ENCODE measurements around the gene ATXN1. TPM values are rescaled to one million over a fixed set of nuclear protein-coding genes. Genes with fewer than 3 reads are reported as not detected.

ATXN1 gene
- total RNA-seq, 2 donors from 2014 or later, result 63.1 to 72.2 TPM

DNA sequence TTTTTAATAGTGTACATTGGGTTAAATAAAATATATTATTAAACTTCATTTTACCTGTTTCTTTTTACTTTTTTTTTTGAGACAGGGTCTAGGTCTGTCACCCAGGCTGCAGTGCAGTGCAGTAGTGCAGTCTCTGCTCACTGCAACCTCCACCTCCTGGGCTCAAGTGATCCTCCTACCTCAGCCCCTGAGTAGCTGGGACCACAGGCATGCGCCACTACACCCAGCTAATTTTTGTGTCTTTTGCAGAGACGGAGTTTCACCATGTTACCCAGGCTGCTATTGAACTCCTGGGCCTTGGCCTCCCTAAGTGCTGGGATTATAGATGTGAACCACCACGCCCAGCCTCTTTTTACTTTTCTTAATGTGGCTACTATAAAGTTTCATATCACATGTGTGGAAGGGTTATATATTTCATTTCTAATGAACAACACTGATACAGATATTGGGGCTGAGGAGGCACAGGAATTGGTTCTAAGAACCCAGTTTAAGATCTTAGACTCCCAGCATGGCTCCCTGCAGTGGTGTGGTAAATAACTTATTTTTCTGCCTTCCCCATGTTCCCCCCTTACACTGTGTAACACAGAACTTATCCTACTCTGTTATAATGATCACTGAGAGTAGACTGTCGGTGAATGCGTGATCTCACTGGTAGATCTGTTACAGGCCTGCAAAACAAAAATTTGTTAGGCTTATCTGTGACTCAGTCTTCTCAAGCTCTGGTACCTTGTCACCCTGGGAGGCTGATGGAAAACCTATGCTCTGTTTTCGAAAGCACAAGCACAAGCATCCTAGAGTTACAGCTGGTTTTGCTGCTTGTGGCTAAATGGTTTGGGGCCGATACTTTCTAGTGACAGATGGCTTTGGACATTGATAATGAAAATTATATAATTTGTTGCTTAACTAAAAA is 5.8 kb upstream of the ATXN1 start:
- intact Hi-C loops (cut with DNase I), result loop anchor here (10.0 kb wide), 4 partner anchors 198 to 318 kb away; no protein-coding TSS in a partner anchor
- no peak for DNase-seq (ENCODE audit: low spot score)

DNA sequence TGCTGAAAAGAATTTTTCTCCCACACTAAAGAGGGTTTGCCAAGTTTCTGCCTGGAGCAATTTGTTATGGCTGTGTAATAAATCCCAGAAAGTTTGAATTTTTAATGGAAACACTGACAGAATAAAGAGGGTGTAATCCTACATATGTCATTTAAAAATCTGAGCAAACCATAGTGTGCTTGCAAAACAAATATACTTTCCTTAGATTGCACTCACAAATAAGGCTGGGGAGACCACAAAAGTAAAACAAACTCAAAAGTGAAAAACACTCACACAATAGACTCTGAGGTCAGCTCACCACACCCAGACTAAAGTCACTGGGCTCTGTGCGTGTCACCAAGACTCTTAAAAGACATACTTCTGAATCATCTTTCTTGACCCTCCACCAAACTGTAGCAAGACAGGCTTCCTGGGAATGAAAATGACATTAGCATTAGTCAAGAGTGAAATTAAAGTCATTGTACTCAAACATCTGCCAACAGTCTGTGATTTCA is 4.8 kb upstream of the ATXN1 start:
- intact Hi-C loops (cut with DNase I), result loop anchor here (10.0 kb wide), 4 partner anchors 199 to 319 kb away; no protein-coding TSS in a partner anchor
- no peak for DNase-seq (ENCODE audit: low spot score)

DNA sequence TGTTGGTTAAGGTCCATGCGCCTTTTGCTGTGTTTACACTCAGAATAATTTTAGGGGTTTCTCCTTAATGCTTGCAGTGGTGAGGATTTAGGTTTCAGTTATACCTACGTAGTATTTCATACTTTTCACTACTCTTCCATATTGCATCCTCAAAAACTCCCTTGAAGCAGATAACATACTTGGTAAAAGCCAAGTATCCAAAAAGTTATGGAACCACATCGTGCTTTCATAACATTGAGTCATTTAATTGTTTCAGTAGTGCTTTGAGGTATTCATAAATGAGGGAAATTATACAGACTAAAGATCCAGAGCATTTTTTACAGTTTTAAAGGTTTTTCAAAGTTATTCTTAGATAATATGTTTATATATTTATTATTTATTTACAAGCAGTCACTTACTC is 4.0 kb upstream of the ATXN1 start:
- intact Hi-C loops (cut with DNase I), result loop anchor here (10.0 kb wide), 4 partner anchors 200 to 320 kb away; no protein-coding TSS in a partner anchor
- no peak for DNase-seq (ENCODE audit: low spot score)

DNA sequence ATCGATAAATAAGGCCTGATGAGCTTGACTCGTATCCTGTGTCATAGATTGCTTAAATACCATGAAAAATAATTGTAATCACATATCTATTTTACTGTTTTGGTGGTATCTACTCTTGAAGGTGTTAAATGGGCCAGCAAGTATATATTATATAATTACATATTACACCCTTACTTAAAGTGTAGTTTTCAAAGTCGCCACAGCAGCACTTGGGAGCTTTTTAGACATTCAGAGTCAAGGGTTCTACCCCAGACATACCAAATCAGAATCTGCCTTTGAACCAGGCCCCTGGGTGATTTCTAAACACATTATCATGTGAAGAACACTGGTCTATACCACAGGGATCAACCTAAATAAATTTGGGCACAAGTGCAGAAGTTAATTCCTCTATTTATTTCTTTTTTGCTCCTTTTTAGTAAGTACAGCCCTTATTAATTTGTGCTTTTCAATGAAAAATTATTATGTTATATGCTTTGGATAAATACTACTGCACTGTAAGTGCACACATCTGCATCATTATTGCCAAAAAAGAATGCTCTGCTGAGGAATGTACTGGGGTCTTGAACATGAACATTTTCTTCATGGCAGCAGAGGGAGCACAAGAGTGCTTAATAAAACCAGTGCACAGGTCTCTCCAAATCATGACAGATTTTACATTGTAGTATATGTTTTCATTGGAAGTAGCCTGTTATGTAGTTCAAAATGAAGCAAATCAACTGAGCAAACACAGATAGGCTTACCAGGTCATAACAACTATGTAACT is 3.1 kb upstream of the ATXN1 start:
- intact Hi-C loops (cut with DNase I), result loop anchor here (5.0 to 10.0 kb wide), 5 partner anchors 200 to 432 kb away; no protein-coding TSS in a partner anchor
- no peak for DNase-seq (ENCODE audit: low spot score)

DNA sequence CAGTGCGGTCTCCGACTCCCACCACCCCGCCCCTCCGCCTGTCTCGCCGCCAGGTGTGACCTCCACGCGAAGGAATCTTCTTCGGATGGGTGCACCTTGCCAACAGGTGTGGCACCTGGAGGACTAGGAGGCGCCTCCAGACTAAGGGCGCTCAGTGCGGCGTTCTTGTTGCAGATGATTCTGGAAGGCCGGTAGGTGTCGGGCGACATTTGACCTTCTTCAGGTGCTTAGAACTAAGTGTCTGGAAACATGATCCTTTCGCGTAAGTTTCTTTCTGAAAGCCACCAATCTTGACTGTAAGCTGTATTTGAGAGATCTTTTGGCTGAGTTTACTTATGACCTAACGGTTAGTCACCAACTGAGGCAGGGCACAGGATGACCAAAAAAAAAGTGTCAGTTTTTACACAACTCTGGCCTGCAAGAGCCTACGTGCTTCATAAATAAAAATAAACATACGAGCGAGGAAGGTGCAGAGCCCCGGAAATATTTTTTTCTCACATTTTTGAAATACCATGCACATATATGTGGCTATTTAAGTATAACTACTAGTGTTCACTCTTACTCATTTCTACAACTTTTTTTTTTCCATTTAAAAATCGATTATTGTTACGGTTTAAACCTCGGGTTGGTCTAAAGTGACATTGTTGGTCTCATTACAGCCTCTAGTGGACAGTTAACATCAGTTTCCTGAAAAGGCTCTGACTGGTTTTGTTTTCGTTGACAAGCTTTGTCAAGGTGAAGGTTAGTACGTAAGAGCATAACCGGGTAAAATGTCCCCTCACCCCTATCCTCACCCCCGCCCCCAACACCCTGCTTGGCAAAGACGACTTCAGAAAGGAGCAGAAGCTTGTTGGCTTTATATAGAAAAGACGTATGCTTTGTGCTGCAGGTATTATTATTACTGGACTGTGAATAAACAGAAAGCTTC is 1.6 kb upstream of the ATXN1 start:
- intact Hi-C loops (cut with DNase I), result loop anchor here (5.0 to 10.0 kb wide), 5 partner anchors 198 to 431 kb away; no protein-coding TSS in a partner anchor
- peak; percentile 78 for DNase-seq (ENCODE audit: low spot score)

DNA sequence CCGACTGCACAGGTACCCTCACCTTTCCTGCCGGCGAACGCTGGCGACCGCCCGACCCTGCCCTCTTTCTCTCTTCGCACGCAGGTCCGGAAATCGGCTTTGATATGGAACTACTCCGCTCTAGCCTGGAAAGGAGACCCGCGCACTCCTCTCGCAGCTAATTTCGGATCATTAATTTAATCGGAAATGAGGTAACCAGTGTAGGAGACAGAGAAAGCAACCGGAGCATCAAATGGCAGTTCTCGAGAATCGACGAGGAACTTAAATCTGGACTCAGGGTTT is 949 bp upstream of the ATXN1 start:
- intact Hi-C loops (cut with DNase I), result loop anchor here (5.0 to 10.0 kb wide), 5 partner anchors 197 to 430 kb away; no protein-coding TSS in a partner anchor

DNA sequence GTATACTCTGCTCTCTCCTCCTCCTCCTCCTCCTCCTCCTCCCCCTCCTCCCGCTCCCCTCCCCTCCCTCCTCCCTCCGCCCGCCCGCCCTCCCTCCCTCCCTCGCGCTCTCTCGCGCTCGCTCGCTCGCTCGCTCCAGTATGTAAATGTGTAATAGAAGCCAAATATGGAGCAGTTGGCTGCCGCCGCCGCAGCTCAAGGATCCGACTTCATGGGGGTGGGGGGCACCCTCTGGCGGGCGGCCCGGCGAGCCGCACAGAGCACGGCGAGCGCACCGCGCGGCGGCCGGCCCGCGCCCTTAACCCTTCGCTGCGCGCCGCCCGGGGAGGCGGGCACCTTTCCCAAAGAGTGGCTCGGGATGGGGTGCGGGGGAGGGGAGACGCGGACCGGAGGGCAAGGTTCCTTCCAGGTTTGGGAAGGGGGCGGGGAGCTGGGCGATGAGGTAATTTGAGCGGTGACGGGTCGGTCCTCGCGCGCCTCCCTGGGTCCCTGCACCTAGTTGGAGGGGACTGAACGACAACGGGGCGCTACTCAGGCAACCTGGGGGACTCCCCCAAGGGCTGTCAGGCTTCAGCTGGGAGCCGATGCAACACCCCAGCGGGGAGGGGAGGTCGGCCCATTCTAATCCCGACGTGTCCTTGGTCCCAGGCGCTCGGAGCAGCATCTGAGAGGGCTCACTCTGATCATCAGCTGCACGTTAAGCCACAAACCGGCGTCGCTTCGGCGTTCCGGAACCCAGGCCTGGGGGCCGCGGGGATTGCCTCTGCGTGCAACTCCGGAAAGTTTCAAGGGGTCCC is 409 bp upstream of the ATXN1 start:
- DNase-seq (ENCODE audit: low spot score), result peak; percentile 96
- intact Hi-C loops (cut with DNase I), result loop anchor here (5.0 to 10.0 kb wide), 5 partner anchors 197 to 429 kb away; no protein-coding TSS in a partner anchor

More for the DNA sequence above, 949 bp upstream of the ATXN1 start:
- no peak for DNase-seq (ENCODE audit: low spot score)

DNA sequence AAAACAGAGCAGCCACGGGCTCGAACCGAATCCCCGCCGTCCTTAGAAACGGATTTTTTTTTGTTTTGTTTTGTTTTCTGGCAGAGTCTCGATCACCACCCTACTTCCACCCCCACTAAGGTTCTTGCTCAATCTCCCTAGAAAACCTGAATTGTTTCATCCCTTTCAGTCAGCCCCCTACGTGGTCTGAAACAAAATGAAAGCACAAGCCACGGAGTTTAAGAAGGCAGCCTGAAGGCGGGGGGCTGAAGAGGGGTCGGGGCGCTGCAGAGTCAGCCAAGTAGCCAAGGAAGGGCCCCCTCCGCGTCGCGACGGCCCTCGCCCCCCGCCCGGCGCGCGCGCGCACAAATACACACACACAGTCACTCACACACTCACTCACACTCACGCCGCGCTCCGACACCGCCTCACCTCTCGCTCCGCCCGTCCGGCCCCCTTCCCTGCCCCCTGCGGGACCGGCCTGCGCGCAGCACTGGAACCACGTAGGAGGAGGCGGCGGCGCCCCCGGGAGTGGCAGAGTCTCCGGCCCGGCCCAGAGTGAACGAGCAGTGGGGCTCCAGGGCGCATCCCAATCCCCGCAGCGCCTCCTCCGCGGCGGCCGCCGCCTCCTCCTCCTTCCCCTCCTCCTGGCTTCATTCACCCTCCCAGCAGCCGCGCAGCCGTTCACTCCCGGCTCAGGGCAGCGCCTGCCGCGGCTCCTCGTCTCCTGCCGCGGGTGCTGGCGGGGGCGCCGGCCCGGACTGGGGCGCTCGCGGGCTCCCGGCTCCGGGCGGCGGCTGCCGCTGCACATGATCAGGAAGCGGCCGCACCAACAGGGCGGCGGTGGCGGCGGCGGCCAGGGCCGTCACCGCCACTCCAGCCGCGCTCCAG is 1.4 kb downstream of the ATXN1 start:
- intact Hi-C loops (cut with DNase I), result loop anchor here (5.0 to 10.0 kb wide), 5 partner anchors 195 to 428 kb away; no protein-coding TSS in a partner anchor
- DNase-seq (ENCODE audit: low spot score), result peak; percentile 97

DNA sequence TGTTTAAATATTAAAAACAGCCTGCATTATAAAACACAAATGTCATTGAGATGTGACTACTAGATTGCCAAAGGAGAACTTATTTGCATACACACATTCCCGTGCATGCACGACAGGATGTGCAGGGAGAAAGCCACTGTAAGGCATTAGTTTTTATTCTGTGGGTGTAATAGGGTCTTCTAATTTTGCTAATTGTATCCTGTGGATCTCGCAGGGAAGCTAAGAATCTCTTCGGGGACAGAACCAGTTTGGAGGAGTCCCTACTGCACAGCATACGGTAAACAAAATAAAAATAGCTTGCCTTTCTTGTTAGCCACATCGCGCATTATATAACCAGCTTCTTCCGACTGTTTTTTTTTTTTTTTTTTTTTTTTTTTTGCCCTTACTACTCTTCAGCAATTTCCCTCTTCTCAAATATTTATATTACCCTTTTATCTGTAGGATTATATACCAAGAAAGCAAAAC is 2.0 kb downstream of the ATXN1 start:
- intact Hi-C loops (cut with DNase I), result loop anchor here in 1 of 2 donors (10.0 kb wide), 1 partner anchor 244 kb away; no protein-coding TSS in a partner anchor
- no peak for DNase-seq (ENCODE audit: low spot score)

DNA sequence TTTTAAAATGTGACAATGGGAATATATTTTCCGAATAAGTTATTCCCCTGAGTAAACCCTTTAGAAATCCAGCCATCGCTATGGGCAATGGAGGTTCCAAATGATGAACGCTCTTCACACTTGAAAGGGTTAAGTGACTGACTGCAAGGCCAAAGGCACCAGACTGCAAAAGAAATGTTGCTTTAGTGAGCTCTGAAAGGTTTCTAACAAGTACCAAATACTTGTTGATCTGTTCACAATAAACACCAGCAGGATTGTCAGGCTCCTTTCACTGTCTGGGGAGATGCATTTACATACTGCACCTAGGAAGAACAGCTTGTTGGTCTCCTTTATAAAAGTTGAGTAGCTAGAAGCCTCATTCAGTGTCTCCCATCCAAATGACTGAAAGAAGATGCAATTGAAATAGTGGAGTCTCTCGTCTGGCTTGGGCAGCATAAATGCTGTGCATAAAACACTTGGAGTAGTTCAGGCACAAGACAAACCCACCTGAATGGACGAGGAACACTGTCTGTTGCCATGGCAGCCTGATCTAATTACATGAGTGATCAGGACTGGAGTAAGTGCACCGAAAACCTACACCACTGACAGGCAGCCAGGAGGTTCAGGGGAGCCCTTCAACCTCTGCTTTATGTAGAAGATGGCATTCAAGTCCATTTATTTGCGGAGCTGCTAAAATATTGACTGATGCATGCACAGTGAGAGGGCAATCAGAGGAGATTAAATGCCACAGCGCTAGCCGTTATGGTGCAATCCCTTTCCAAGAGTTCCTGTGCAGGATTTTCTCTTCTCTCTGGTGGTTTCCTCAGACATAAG is 2.9 kb downstream of the ATXN1 start:
- intact Hi-C loops (cut with DNase I), result loop anchor here in 1 of 2 donors (10.0 kb wide), 1 partner anchor 244 kb away; no protein-coding TSS in a partner anchor
- DNase-seq (ENCODE audit: low spot score), result no peak

DNA sequence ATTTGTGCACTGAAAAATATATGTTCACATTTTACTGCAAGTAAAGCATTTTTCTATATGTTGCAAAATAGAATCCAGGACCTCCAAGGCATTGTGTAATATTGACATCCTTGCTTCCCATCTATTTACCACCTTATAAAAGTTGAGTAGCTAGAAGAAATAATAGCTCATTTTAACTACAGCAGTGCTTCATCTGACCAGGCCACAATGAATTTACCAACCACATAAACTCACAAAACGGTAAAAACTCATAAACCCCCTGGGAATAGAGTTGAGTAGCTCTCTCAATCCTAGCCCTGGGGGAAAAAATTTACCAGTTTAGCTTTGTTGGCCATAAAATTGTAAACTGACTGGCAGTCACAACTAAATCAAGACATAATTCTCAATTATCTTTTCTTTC is 3.9 kb downstream of the ATXN1 start:
- intact Hi-C loops (cut with DNase I), result loop anchor here in 1 of 2 donors (10.0 kb wide), 1 partner anchor 243 kb away; no protein-coding TSS in a partner anchor
- DNase-seq (ENCODE audit: low spot score), result no peak

DNA sequence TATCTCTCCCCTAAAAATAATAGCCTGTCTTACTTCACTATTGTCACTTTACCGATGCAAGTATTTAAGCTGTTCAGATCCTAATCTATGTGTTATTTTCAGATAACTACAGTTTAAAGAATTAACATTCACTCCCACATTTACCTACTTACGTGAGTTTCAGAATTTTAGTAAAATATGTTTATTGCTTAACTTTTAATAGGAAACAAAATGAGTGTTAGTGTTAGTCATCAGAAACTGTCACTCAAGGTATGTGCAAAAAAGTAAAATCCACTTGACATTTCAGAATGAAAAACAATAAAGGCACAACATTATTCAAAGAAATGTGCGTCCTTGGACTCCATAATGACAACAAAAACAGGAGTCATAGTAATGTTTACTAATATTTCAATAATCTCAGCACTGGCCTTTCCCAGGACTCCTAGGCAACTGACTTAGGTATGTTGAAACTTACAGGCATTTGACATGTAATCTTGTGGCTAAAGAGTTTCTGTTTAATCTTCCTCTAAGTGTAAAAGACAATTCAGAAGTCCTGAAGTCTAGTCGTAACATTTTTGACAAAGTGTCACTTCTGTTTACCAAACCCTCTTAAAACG is 4.5 kb downstream of the ATXN1 start:
- intact Hi-C loops (cut with DNase I), result loop anchor here in 1 of 2 donors (10.0 kb wide), 1 partner anchor 242 kb away; no protein-coding TSS in a partner anchor
- no peak for DNase-seq (ENCODE audit: low spot score)

DNA sequence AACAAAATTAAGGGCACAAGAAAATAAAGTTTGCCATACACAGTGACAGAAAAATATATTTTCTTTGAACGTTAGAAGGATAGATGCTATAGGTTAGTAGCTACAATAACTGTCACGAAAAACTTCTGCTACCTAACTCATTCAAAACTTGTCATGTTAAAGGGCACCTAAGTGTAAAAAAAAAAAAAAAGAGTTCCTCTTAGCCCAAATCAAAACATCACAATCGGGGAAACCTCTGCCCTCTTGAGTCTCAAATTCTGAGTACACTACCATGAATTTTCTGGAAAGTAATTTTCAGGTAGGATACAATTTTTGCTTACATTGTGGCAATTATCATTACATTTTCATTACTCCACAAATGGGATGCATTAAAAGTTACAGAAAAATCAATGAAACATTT is 5.7 kb downstream of the ATXN1 start:
- intact Hi-C loops (cut with DNase I), result loop anchor here in 1 of 2 donors (10.0 kb wide), 1 partner anchor 241 kb away; no protein-coding TSS in a partner anchor
- DNase-seq (ENCODE audit: low spot score), result no peak

DNA sequence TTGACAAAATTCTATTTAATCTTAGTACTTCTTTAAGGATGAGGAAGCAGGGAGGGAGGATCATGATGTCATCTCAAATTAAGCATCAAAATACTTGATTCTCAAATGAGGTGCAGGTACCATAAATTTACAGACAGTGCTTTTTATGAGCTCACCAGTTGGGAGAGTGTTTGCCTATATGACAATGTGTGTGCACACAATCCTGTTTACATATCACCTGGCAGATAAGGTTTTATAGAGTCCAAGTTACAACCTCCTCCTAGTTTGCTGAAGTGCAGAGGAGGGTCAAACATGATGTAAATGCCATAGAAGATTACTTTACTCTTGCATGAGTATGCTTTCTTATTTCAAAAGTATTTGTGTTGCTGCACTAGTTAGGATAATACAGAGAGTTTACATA is 6.4 kb downstream of the ATXN1 start:
- no peak for DNase-seq (ENCODE audit: low spot score)
- intact Hi-C loops (cut with DNase I), result loop anchor here in 1 of 2 donors (10.0 kb wide), 1 partner anchor 240 kb away; no protein-coding TSS in a partner anchor

DNA sequence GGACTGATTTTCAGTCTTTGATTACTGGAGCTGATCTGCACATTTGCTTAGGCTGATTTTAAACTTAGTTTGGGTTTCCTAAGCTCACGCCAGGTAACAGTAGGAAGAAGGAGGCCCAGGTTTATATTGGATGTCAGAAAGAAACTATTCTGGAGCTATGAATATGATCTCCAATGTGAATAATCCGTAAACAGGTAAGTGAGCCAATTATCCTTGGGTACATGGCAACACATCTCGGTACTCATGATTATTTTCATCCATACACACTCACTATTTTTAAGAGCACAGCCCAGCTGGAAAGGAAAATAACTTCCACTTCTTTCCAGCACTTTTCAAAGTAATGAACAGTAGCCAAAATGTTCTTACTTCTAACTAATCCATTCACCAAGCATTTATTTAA is 7.0 kb downstream of the ATXN1 start:
- intact Hi-C loops (cut with DNase I), result loop anchor here in 1 of 2 donors (10.0 kb wide), 1 partner anchor 239 kb away; no protein-coding TSS in a partner anchor
- DNase-seq (ENCODE audit: low spot score), result no peak

Data from posterior vena cava (tissue), 2 donors.